A673 (cell line): ENCODE results near the gene GIT2. TPM values are rescaled to one million over a fixed set of nuclear protein-coding genes. Genes with fewer than 3 reads are reported as not detected.

Experiments used
- BruUV-seq: library from RNA; stranded (reverse); fragments of 400-500 nt; replicated peaks from 2 replicates; lab custom pipeline; 2021; lab: Mats Ljungman, UMichigan
- CTCF ChIA-PET: fragments of 300-600 bp; sonication (Branson Sonifier 250); formaldehyde crosslinking; loops from one replicate; lab custom pipeline; 2022; ENCODE audit warnings: antibody characterized with exemption; lab: Charles Lee
- POLR2A ChIA-PET: fragments of 300-600 bp; sonication (Branson Sonifier 250); formaldehyde crosslinking; loops from one replicate; lab custom pipeline; 2022; ENCODE audit warnings: antibody characterized with exemption; ENCODE audit not compliant: low non-redundant PET; lab: Charles Lee
- DNase-seq: peaks from one replicate; pipeline ENCODE4 v3.0.0-alpha.2; 2015; ENCODE audit warnings: low spot score
- H3K27ac ChIP-seq: fragments of 200-600 bp; sonication (generic); 2 replicates; pipeline ENCODE4 v1.5.1; 2016; ENCODE audit warnings: mixed run types, low read depth, mild to moderate bottlenecking, mixed read lengths, antibody characterized with exemption, low read length; ENCODE audit not compliant: poor library complexity, severe bottlenecking
- H3K27me3 ChIP-seq: fragments of 200-600 bp; sonication (generic); replicated peaks from 2 replicates; pipeline ENCODE4 v1.6.1; 2017; ENCODE audit warnings: mixed run types, low read depth, mild to moderate bottlenecking, mixed read lengths, antibody characterized with exemption, low read length; ENCODE audit not compliant: insufficient read depth, poor library complexity
- H3K36me3 ChIP-seq: fragments of 200-600 bp; sonication (generic); 2 replicates; pipeline ENCODE4 v1.6.1; 2016; ENCODE audit warnings: mixed run types, mild to moderate bottlenecking, mixed read lengths, antibody characterized with exemption, low read length; ENCODE audit not compliant: insufficient read depth, poor library complexity, severe bottlenecking
- H3K4me1 ChIP-seq: fragments of 200-600 bp; sonication (generic); 2 replicates; pipeline ENCODE4 v1.6.1; 2017; ENCODE audit warnings: mixed run types, mild to moderate bottlenecking, mixed read lengths, antibody characterized with exemption, low read length; ENCODE audit not compliant: insufficient read depth, poor library complexity, severe bottlenecking
- H3K4me3 ChIP-seq: fragments of 200-600 bp; sonication (generic); 2 replicates; pipeline ENCODE4 v1.5.1; 2016; ENCODE audit warnings: low read depth, mixed run types, mild to moderate bottlenecking, mixed read lengths, low read length; ENCODE audit not compliant: poor library complexity, severe bottlenecking
- H3K9me3 ChIP-seq: fragments of 200-600 bp; sonication (generic); 2 replicates; pipeline ENCODE4 v1.6.1; 2016; ENCODE audit warnings: mixed run types, low read depth, mild to moderate bottlenecking, mixed read lengths, antibody characterized with exemption, low read length; ENCODE audit not compliant: poor library complexity, severe bottlenecking
- EZH2 ChIP-seq: fragments of 200-600 bp; sonication (generic); IDR thresholded peaks from 2 replicates; pipeline ENCODE4 v1.6.1; 2017; ENCODE audit warnings: borderline replicate concordance, low read depth, mild to moderate bottlenecking, mixed read lengths, antibody characterized with exemption, low read length; ENCODE audit not compliant: poor library complexity, severe bottlenecking
- intact Hi-C: fragments of 100-400 bp; cut with micrococcal nuclease; formaldehyde crosslinking; loops from one replicate; pipeline ENCODE4 v1.10.0; 2022; ENCODE audit not compliant: unreplicated experiment
- total RNA-seq: library from RNA; stranded (reverse); gene quantifications from 2 replicates; pipeline ENCODE4 v1.2.3, GENCODE V29; 2021
- TF ChIP-seq, protein P1 (sequence below): fragments of 300-800, 200-600 bp; sonication (generic); conservative IDR thresholded peaks from 2 replicates; pipeline ENCODE4 v1.5.1; 2017; ENCODE audit warnings: low read depth, mild to moderate bottlenecking, antibody characterized with exemption, low read length, moderate library complexity, mixed read lengths

Gene GIT2
- total RNA-seq, 1 experiment from 2014 or later: 48.1 TPM

DNA sequence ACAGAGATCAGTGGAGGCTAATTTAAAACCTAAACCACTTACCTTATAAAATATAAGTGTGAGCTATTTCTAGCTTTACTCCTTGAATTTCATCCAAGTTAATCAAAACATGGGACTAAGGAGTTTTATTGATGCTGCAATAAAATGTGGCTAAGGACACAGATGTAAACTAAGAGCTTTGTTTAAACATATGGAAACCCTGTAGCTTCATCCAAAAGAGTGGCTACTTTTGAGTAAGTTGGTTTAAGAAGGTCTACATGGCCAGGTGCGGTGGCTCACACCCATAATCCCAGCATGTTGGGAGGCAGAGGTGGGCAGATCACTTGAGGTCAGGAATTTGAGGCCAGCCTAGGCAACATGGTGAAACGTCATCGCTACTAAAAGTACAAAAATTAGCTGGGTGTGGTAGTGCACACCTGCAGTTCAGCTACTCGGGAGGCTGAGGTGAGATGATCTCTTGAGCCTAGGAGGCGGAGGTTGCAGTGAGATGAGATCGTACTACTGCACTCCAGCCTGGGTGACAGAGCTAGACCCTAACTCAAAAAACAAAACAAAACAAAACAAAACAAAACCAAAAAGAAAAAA lies 55.7 kb downstream of the GIT2 start:
- BruUV-seq: no TSS peak
- TF ChIP-seq EZH2: no peak
- TF ChIP-seq, protein P1, sequence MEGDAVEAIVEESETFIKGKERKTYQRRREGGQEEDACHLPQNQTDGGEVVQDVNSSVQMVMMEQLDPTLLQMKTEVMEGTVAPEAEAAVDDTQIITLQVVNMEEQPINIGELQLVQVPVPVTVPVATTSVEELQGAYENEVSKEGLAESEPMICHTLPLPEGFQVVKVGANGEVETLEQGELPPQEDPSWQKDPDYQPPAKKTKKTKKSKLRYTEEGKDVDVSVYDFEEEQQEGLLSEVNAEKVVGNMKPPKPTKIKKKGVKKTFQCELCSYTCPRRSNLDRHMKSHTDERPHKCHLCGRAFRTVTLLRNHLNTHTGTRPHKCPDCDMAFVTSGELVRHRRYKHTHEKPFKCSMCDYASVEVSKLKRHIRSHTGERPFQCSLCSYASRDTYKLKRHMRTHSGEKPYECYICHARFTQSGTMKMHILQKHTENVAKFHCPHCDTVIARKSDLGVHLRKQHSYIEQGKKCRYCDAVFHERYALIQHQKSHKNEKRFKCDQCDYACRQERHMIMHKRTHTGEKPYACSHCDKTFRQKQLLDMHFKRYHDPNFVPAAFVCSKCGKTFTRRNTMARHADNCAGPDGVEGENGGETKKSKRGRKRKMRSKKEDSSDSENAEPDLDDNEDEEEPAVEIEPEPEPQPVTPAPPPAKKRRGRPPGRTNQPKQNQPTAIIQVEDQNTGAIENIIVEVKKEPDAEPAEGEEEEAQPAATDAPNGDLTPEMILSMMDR: no peak
- CTCF ChIA-PET: no interaction called here
- Histone ChIP-seq H3K27ac (no peak overlapping the region), H3K27me3 (no peaks in the 10 kb centered on the region), H3K4me3 (no peak overlapping the region), H3K9me3 (no peaks in the 10 kb centered on the region), H3K36me3 (peaks cover 11% of the 10 kb centered on the region), H3K4me1 (no peaks in the 10 kb centered on the region)
- no peak for DNase-seq
- intact Hi-C loops: no loop called here
- POLR2A ChIA-PET: no interaction called here

- no peaks in the 10 kb centered on the region for H3K4me1 ChIP-seq
- no peak overlapping the region for H3K4me3 ChIP-seq
- BruUV-seq: no TSS peak
- H3K36me3 ChIP-seq: peaks cover 14% of the 10 kb centered on the region
- no peaks in the 10 kb centered on the region for H3K27me3 ChIP-seq
- no peak overlapping the region for H3K27ac ChIP-seq
- TF ChIP-seq EZH2: no peak
- TF ChIP-seq, protein P1: no peak
- CTCF ChIA-PET: no interaction called here
- DNase-seq: no peak
- intact Hi-C loops: no loop called here
- POLR2A ChIA-PET: no interaction called here
- no peaks in the 10 kb centered on the region for H3K9me3 ChIP-seq
Measured at GRCh38 chr12:109939504-109939903, 56.7 kb downstream of the GIT2 start.

GRCh38 chr12:109938947-109939346 lies 57.2 kb downstream of the GIT2 start:
- Histone ChIP-seq H3K27ac (no peak overlapping the region), H3K4me1 (no peaks in the 10 kb centered on the region), H3K36me3 (peaks cover 14% of the 10 kb centered on the region), H3K9me3 (no peaks in the 10 kb centered on the region), H3K4me3 (no peak overlapping the region), H3K27me3 (no peaks in the 10 kb centered on the region)
- BruUV-seq: no TSS peak
- no peak for DNase-seq
- POLR2A ChIA-PET: no interaction called here
- TF ChIP-seq EZH2: no peak
- TF ChIP-seq, protein P1: no peak
- intact Hi-C loops: no loop called here
- CTCF ChIA-PET: no interaction called here
